Activated CD4-positive, CD25-positive, alpha-beta regulatory T cell treated with anti-CD3 and anti-CD28 coated beads, Interleukin-2, amount 50 U/mL, for 24 hours (primary cell): ENCODE results near the gene SSX5.
"Not testable (repeated sequence)": the region's sequence is repeated elsewhere in the genome, so short reads cannot be mapped to it uniquely, and the experiment has no call there.

Experiments
- ATAC-seq, 2 donors: fragments of 150-1000 bp; cut with Tn5 transposase; one replicate each; pipeline ENCODE4 v1.10.0; 2021; ENCODE audit warnings: mild to moderate bottlenecking in 1 of 2, moderate library complexity in 1 of 2

SSX5 gene

GRCh38 chrX:48196745-48197201 is at the start of gene SSX5:
Gene SSX5 (minus strand): TSS chrX:48196795. CDS start chrX:48195358, 1,437 bp downstream.
- ATAC-seq: no peak

GRCh38 chrX:48224196-48224595 is 27.6 kb upstream of the SSX5 start:
- ATAC-seq: not testable (repeated sequence)

- not testable (repeated sequence) for ATAC-seq
Observed at GRCh38 chrX:48214341-48214740, 17.7 kb upstream of the SSX5 start.

- not testable (repeated sequence) for ATAC-seq
Observed at GRCh38 chrX:48190024-48190423, 6.6 kb downstream of the SSX5 start.

GRCh38 chrX:48181882-48182281 is 14.7 kb downstream of the SSX5 start:
- not testable (repeated sequence) for ATAC-seq

- ATAC-seq: no peak
Observed at GRCh38 chrX:48180811-48181210, 15.8 kb downstream of the SSX5 start.

- no peak for ATAC-seq
Observed at GRCh38 chrX:48179691-48180090, 16.9 kb downstream of the SSX5 start.

- not testable (repeated sequence) for ATAC-seq
Observed at GRCh38 chrX:48166322-48166721, 30.3 kb downstream of the SSX5 start.

GRCh38 chrX:48165241-48165640 is 31.4 kb downstream of the SSX5 start:
- no peak for ATAC-seq

- ATAC-seq: no peak
Observed at GRCh38 chrX:48156014-48156413, 40.6 kb downstream of the SSX5 start.

- no peak for ATAC-seq
Observed at GRCh38 chrX:48154796-48155195, 41.8 kb downstream of the SSX5 start.

- no peak for ATAC-seq
Observed at GRCh38 chrX:48153769-48154168, 42.8 kb downstream of the SSX5 start.

GRCh38 chrX:48142697-48143096 is 53.9 kb downstream of the SSX5 start:
- peak; percentile 84 to 85 for ATAC-seq

- ATAC-seq: peak; percentile 64 to 71
Observed at GRCh38 chrX:48141810-48142508, 54.6 kb downstream of the SSX5 start.

GRCh38 chrX:48139076-48139475 is 57.5 kb downstream of the SSX5 start:
- not testable (repeated sequence) for ATAC-seq
